Uterus (tissue), 4 donors: ENCODE measurements around the gene MRPL37. TPM values are rescaled to one million over a fixed set of nuclear protein-coding genes. Genes with fewer than 3 reads are reported as not detected.
A peak's percentile ranks its signal among the peaks of the same experiment; 100 is the strongest.

ENCODE experiments used
- DNase-seq, 2 donors: peaks; one replicate each; pipeline ENCODE4 v3.0.0-alpha.2; 2019 to 2020
- H3K27ac ChIP-seq, 2 donors: fragments of 200-600 bp; sonication (generic); 1 replicate in 1 of 2; 2 replicates in 1 of 2; pipeline ENCODE4 v1.5.1; 2016 to 2018
- H3K27me3 ChIP-seq, 2 donors: fragments of 200-600 bp; sonication (generic); one replicate each; pipeline ENCODE4 v1.5.1; 2018 to 2019; ENCODE audit warnings: control low read depth in 1 of 2
- H3K36me3 ChIP-seq, 2 donors: fragments of 200-600 bp; sonication (generic); one replicate each; pipeline ENCODE4 v1.5.1; 2019; ENCODE audit warnings: control low read depth in 1 of 2
- H3K4me1 ChIP-seq, 2 donors: fragments of 200-600 bp; sonication (generic); one replicate each; pipeline ENCODE4 v1.5.1; 2018 to 2019; ENCODE audit warnings: control low read depth in 1 of 2
- H3K4me3 ChIP-seq, 2 donors: fragments of 200-600 bp; sonication (generic); 1 replicate in 1 of 2; 2 replicates in 1 of 2; pipeline ENCODE4 v1.5.1; 2018 to 2019; ENCODE audit warnings: mild to moderate bottlenecking in 1 of 2
- H3K9me3 ChIP-seq, 2 donors: fragments of 200-600 bp; sonication (generic); one replicate each; pipeline ENCODE4 v1.5.1; 2019; ENCODE audit warnings: control low read depth in 1 of 2
- POLR2A ChIP-seq, 2 donors: fragments of 450-650 bp; IDR thresholded peaks; one replicate each; pipeline ENCODE4 v1.6.1; 2016; ENCODE audit warnings: antibody characterized with exemption in 2 of 2, mild to moderate bottlenecking in 1 of 2, moderate library complexity in 1 of 2
- intact Hi-C: fragments of 100-400 bp; cut with DNase I; formaldehyde crosslinking; loops from one replicate; pipeline ENCODE4 v1.15.1; 2023; ENCODE audit warnings: low total_unique reads
- total RNA-seq, 4 donors: library from RNA; depleted of rRNA in 3 of 4; stranded (reverse); fragments of >200 nt in 3 of 4; gene quantifications; one replicate each; pipeline versions ENCODE4 v1.1.0 to v1.2.4, GENCODE V29; 2014 to 2023
- TF ChIP-seq, protein P1 (sequence below), 4 experiments: fragments of 200-600 bp in 2 of 4; fragments of 450-650 bp in 2 of 4; sonication (generic) in 2 of 4; IDR thresholded peaks; one replicate each; pipeline ENCODE4 v1.5.1; 2016 to 2019; ENCODE audit warnings: antibody characterized with exemption in 4 of 4, mild to moderate bottlenecking in 2 of 4, moderate library complexity in 1 of 4
- donor health status: DM: yes; HTN: yes; CAD: no.

Gene MRPL37
- total RNA-seq, 4 donors from 2014 or later: 4.4 to 52.9 (median 39.0) TPM

DNA sequence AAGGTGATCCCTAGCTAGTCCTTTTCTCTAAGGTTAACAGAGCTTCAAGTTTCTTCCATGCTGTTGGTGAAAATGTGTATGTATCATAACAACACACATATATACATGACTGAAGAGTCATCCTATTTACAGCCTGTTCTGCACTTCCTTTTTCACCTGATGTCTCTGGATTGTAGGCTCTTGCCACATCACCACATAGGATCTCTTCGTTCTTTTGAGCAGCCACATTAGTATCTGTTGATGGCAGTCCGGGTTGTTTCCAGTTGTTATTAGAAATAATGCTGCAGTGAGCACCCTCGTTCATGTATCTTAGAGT, 19.7 kb downstream of the MRPL37 start:
- H3K4me3 ChIP-seq: no peak overlapping the region
- peaks cover 0 to 5% of the 10 kb centered on the region in 2 donors for H3K4me1 ChIP-seq
- no peaks in the 10 kb centered on the region for H3K9me3 ChIP-seq
- H3K27me3 ChIP-seq: no peaks in the 10 kb centered on the region
- DNase-seq: no peak
- H3K36me3 ChIP-seq: no peaks in the 10 kb centered on the region
- TF ChIP-seq, protein P1, sequence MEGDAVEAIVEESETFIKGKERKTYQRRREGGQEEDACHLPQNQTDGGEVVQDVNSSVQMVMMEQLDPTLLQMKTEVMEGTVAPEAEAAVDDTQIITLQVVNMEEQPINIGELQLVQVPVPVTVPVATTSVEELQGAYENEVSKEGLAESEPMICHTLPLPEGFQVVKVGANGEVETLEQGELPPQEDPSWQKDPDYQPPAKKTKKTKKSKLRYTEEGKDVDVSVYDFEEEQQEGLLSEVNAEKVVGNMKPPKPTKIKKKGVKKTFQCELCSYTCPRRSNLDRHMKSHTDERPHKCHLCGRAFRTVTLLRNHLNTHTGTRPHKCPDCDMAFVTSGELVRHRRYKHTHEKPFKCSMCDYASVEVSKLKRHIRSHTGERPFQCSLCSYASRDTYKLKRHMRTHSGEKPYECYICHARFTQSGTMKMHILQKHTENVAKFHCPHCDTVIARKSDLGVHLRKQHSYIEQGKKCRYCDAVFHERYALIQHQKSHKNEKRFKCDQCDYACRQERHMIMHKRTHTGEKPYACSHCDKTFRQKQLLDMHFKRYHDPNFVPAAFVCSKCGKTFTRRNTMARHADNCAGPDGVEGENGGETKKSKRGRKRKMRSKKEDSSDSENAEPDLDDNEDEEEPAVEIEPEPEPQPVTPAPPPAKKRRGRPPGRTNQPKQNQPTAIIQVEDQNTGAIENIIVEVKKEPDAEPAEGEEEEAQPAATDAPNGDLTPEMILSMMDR (IDR thresholded peaks at IDR 0.05): no peak
- TF ChIP-seq POLR2A (IDR thresholded peaks at IDR 0.05): no peak
- intact Hi-C loops: no loop called here
- H3K27ac ChIP-seq: peak overlapping the region; percentile 46 to 51

DNA sequence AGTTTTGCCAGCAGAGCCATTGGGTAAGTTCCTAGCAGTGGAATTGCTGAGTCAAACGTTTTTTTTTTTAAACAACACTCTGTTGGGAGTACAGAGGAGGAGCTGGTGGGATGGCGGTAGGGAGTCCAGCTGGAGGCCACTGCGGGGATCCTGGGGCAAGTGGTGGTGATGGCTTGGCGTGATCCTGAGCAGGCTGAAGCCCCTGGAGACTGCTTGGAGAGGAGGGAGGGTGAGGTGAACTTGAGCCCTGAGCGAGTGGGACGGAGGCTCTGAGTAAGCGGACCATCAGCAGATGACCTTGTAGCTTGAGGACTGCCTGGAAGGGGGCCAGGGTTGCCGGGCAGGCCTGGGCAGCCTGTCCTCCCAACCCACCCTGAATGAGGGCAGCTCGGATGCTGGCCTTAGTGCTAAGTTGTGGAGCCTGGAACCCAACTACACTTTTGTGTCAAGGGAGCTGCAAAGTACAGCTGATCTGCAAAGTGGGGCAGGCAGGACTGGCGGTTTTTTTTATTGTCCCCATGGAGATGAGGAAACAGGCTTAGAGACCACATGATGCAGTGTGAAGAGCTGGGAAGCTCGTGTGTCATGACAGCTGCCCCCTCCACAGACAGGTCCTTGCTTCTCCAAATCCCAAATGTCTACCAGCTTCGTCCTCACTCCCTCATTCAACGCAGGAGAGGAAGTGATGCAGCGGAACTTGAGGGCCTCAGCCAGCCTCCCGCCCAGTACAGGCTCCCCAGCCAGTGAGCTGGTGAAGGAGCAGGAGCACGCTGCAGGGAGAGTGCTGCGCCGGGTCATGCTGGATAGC, 20.2 kb downstream of the MRPL37 start:
- Histone ChIP-seq H3K4me1 (peaks cover 0 to 5% of the 10 kb centered on the region in 2 donors), H3K27me3 (no peaks in the 10 kb centered on the region), H3K9me3 (no peaks in the 10 kb centered on the region), H3K36me3 (no peaks in the 10 kb centered on the region), H3K4me3 (no peak overlapping the region), H3K27ac (peak overlapping the region; percentile 46 to 51)
- intact Hi-C loops: no loop called here
- peak; percentile 51 to 52 for DNase-seq
- no peak for TF ChIP-seq POLR2A (IDR thresholded peaks at IDR 0.05)
- TF ChIP-seq, protein P1 (IDR thresholded peaks at IDR 0.05): no peak

DNA sequence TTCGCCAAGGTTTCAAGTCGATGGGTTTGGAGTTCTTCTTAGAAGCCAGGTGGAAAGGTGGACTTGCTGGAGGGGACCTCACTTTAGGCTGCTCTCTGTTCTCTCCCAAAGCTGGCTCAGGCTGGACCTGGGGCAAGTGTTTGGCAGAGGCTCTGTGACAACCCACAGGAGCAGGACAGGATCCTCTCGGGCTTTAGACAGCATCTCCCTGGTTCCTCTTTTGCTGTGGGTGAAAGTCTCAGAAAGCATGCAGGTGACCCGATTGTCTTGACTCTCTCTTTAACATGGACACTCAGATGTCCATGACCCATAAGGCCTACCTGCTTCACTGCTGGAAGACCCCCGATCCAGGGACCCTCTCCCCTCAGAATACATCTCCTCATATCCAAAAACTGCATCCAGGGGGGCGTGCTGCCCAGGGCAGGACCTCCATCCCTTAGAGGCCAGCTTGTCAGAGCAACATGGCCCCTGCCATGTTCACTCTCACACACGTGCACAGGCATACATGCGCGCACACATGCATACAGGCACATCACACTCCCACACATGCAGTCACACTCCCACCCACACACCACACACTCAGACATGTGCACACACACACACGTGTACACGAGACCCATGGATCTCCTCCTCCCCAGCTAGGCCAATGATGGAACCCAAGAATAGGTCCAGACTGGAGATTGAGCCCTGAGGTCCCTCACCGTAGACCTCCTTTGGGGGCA, 21.3 kb downstream of the MRPL37 start:
- no peak for DNase-seq
- intact Hi-C loops: no loop called here
- Histone ChIP-seq H3K4me3 (no peak overlapping the region), H3K36me3 (no peaks in the 10 kb centered on the region), H3K27me3 (no peaks in the 10 kb centered on the region), H3K4me1 (peaks cover 0 to 5% of the 10 kb centered on the region in 2 donors), H3K9me3 (no peaks in the 10 kb centered on the region), H3K27ac (peak overlapping the region in 1 of 2 donors; percentile 51)
- TF ChIP-seq, protein P1 (IDR thresholded peaks at IDR 0.05): no peak
- TF ChIP-seq POLR2A (IDR thresholded peaks at IDR 0.05): no peak

DNA sequence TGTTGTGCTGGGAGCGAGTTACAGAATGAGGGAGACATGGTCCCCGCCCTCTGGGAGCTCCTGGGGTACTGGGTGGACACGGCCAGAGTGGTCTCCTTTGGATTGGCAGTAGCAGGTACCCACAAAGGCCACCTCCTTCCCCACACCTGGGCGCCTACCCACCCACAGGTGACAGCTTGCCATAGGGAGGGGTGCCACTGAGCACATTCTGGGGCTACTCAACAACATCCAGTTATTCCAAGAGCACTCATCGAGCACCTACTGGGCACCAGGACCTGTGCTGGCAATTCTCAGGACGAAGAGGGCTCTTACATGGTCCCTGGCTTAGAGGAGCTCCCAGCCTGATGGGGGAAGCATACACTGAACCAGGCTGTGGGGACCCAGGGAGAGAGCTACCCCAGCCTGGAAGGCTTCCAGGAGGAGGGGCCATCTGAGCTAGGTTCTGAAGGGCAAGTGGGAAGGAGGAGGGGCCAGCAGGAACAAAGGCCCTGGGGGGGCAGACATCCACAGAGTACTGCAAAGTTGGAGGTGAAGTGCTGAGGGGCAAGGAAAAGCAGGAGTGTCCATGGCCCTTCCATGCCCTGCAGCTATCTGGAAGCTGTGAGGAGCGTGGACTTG, 22.0 kb downstream of the MRPL37 start:
- DNase-seq: no peak
- Histone ChIP-seq H3K4me3 (no peak overlapping the region), H3K4me1 (peaks cover 0 to 5% of the 10 kb centered on the region in 2 donors), H3K9me3 (no peaks in the 10 kb centered on the region), H3K27me3 (no peaks in the 10 kb centered on the region), H3K36me3 (no peaks in the 10 kb centered on the region), H3K27ac (no peak overlapping the region)
- intact Hi-C loops: no loop called here
- TF ChIP-seq, protein P1 (IDR thresholded peaks at IDR 0.05): no peak
- TF ChIP-seq POLR2A (IDR thresholded peaks at IDR 0.05): no peak

DNA sequence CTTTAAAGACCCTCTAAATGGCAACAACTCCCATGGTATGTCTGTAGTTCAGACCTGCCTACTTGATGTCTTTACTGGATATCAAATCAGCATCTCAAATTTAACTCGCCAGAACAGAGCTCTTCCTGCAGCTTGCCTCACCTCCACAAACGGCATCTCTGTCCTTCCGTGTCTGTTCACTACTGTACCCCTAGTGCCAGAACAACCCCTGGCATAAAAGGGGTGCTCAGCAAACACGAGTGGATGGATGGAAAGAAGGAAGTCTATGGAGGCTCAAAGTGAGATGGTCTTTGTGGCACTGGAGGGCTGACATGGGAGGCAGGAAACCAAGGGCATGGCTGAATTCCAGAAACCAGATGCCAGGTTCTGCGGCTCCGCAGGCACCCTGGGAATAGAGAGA, 22.7 kb downstream of the MRPL37 start:
- no peaks in the 10 kb centered on the region for H3K36me3 ChIP-seq
- no peak overlapping the region for H3K4me3 ChIP-seq
- H3K4me1 ChIP-seq: peaks cover 0 to 5% of the 10 kb centered on the region in 2 donors
- TF ChIP-seq, protein P1 (IDR thresholded peaks at IDR 0.05): no peak
- no peak for TF ChIP-seq POLR2A (IDR thresholded peaks at IDR 0.05)
- DNase-seq: no peak
- no peaks in the 10 kb centered on the region for H3K27me3 ChIP-seq
- H3K27ac ChIP-seq: peak overlapping the region; percentile 57 to 59
- intact Hi-C loops: no loop called here
- H3K9me3 ChIP-seq: no peaks in the 10 kb centered on the region
